ENCODE measurements around the gene MUSTN1.

GRCh38 chr3:52842424-52842823 lies 7.6 kb upstream of the MUSTN1 start:
- no peak for TF ChIP-seq CTCF (conservative IDR thresholded peaks at IDR 0.05)
- TF ChIP-seq ZFX (IDR thresholded peaks at IDR 0.05): no peak
